GM12878 (cell line): ENCODE data around the gene PTPN18. TPM values are rescaled to one million over a fixed set of nuclear protein-coding genes. Genes with fewer than 3 reads are reported as not detected.

Experiments used
- ATAC-seq: fragments of 200-7000 bp; cut with Tn5 transposase; 3 replicates; pipeline ENCODE4 v1.9.1; 2020; ENCODE audit warnings: mild to moderate bottlenecking, moderate library complexity
- BruUV-seq: library from RNA; stranded (reverse); fragments of 400-500 nt; replicated peaks from 2 replicates; lab custom pipeline; 2021; lab: Mats Ljungman, UMichigan
- CTCF ChIA-PET: fragments of 300-600 bp; sonication (Branson Sonifier 250); formaldehyde crosslinking; extraction: SDS; loops from one replicate; lab custom pipeline; 2021; ENCODE audit warnings: inconsistent platforms; lab: Yijun Ruan, JAX
- POLR2A ChIA-PET: fragments of 350-600 bp; formaldehyde crosslinking; extraction: SDS; loops from one replicate; lab custom pipeline; 2021; ENCODE audit warnings: inconsistent platforms; lab: Charles Lee
- RAD21 ChIA-PET: fragments of 300-600 bp; sonication (Branson Sonifier 250); formaldehyde crosslinking; loops from one replicate; lab custom pipeline; 2023; ENCODE audit warnings: antibody characterized with exemption; ENCODE audit not compliant: unreplicated experiment; lab: Charles Lee
- SMC1A ChIA-PET: fragments of 300-600 bp; sonication (Branson Sonifier 250); formaldehyde crosslinking; loops from one replicate; lab custom pipeline; 2023; ENCODE audit not compliant: unreplicated experiment, uncharacterized antibody; lab: Charles Lee
- DNase-seq: peaks from one replicate; pipeline ENCODE4 v3.0.0-alpha.2; 2011; ENCODE audit warnings: low read depth, low spot score
- FAIRE-seq: peaks from 3 replicates; lab custom pipeline; 2011; peaks lifted over from hg19 to GRCh38; lab: Jason Lieb, UNC
- H2AFZ ChIP-seq: 2 replicates; pipeline ENCODE4 v1.6.0; 2011; ENCODE audit warnings: low read depth, low read length, control low read depth; ENCODE audit not compliant: control insufficient read depth
- H3K27ac ChIP-seq: 2 replicates; pipeline ENCODE4 v1.5.1; 2011; ENCODE audit warnings: control low read depth; ENCODE audit not compliant: control insufficient read depth, insufficient read depth
- H3K27me3 ChIP-seq, 2 experiments: replicated peaks in 1 of 2; 2 replicates each; pipeline versions ENCODE4 v1.6.0 to v1.6.1; 2011; ENCODE audit warnings: low read length in 1 of 2; ENCODE audit not compliant: control insufficient read depth in 2 of 2, insufficient read depth in 2 of 2
- H3K36me3 ChIP-seq, 2 experiments: 2 replicates each; pipeline ENCODE4 v1.5.1; 2011; ENCODE audit warnings: low read length in 1 of 2; ENCODE audit not compliant: control insufficient read depth in 2 of 2, insufficient read depth in 2 of 2
- H3K4me1 ChIP-seq: 2 replicates; pipeline ENCODE4 v1.6.1; 2011; ENCODE audit warnings: mild to moderate bottlenecking, low read length, moderate library complexity, mixed read lengths; ENCODE audit not compliant: control insufficient read depth, insufficient read depth
- H3K4me2 ChIP-seq: 2 replicates; pipeline ENCODE4 v1.6.0; 2011; ENCODE audit warnings: control low read depth; ENCODE audit not compliant: control insufficient read depth, insufficient read depth
- H3K4me3 ChIP-seq: fragments of 200-600 bp; sonication (generic); 2 replicates; pipeline ENCODE4 v1.5.1; 2016
- H3K79me2 ChIP-seq: 2 replicates; pipeline ENCODE4 v1.6.0; 2011; ENCODE audit warnings: low read length; ENCODE audit not compliant: control insufficient read depth, insufficient read depth
- H3K9ac ChIP-seq: 2 replicates; pipeline ENCODE4 v1.8.0; 2011; ENCODE audit warnings: low read length, control low read depth, mixed read lengths; ENCODE audit not compliant: control insufficient read depth, insufficient read depth
- H3K9me3 ChIP-seq: replicated peaks from 3 replicates; pipeline ENCODE4 v1.5.1; 2011; ENCODE audit warnings: mild to moderate bottlenecking, low read length; ENCODE audit not compliant: control insufficient read depth, insufficient read depth
- H4K20me1 ChIP-seq: 2 replicates; pipeline ENCODE4 v1.6.0; 2011; ENCODE audit not compliant: control insufficient read depth, insufficient read depth
- NFYB ChIP-seq: IDR thresholded peaks from 2 replicates; pipeline ENCODE4 v1.6.1; 2011; ENCODE audit warnings: low read depth, mild to moderate bottlenecking, low read length, improper control_type of control experiment, moderate library complexity; ENCODE audit not compliant: insufficient read depth
- RAD21 ChIP-seq: IDR thresholded peaks from 2 replicates; pipeline ENCODE4 v1.6.1; 2011; ENCODE audit warnings: mild to moderate bottlenecking, low read depth, low read length, moderate library complexity; ENCODE audit not compliant: insufficient read depth
- TARDBP ChIP-seq: IDR thresholded peaks from 2 replicates; pipeline ENCODE4 v1.6.1; 2016; ENCODE audit warnings: borderline replicate concordance
- YY1 ChIP-seq: IDR thresholded peaks from 2 replicates; pipeline ENCODE4 v1.6.1; 2011; ENCODE audit warnings: low read depth, mild to moderate bottlenecking, low read length
- WGBS: methylation state at CpG from one replicate; pipeline ENCODE4 v1.1.6; 2016; ENCODE audit warnings: low lambda C conversion rate; ENCODE audit not compliant: insufficient replicate concordance, insufficient coverage; ENCODE audit errors: missing lambda C conversion rate; 5-methylcytosine and 5-hydroxymethylcytosine counted together
- in situ Hi-C: fragments of 300-500 bp; cut with MboI; formaldehyde crosslinking; loops from 9 replicates; pipeline ENCODE4 v1.14.3; 2018; ENCODE audit warnings: mixed read lengths
- intact Hi-C: fragments of 100-400 bp; cut with micrococcal nuclease; formaldehyde crosslinking; loops from one replicate; pipeline ENCODE4 v1.14.2; 2022; ENCODE audit not compliant: unreplicated experiment
- polyA plus RNA-seq, 11 experiments: library from polyadenylated mRNA; depleted of rRNA in 4 of 11; unstranded in 6 of 11; stranded (reverse) in 5 of 11; fragments of >200 nt; fragmentation: Nextera tagmentation in 4 of 11; fragmentation: Illumina TruSeq in 1 of 11; extraction: Ambion mirVana in 4 of 11; extraction: Trizol in 1 of 11; gene quantifications; 1 replicate in 1 of 11; 2 replicates in 10 of 11; pipeline versions ENCODE4 v1.2.1 to v1.2.3, GENCODE V29; 2011 to 2016; ENCODE audit warnings: inconsistent platforms in 2 of 11, missing spikeins in 2 of 11, low read depth in 1 of 11
- total RNA-seq, 4 experiments: library from RNA; depleted of rRNA in 3 of 4; stranded (reverse); fragments of >200 nt in 3 of 4; fragmentation: Illumina TruSeq in 1 of 4; extraction: Trizol in 1 of 4; gene quantifications; 2 replicates each; pipeline versions ENCODE4 v1.2.1 to v1.2.3, GENCODE V29; 2013 to 2021
- TF ChIP-seq, protein P1 (sequence below): fragments of 450-650 bp; IDR thresholded peaks from 2 replicates; pipeline ENCODE4 v1.6.1; 2017; ENCODE audit warnings: mild to moderate bottlenecking, moderate library complexity
- TF ChIP-seq, protein P2 (sequence below): fragments of 450-650 bp; IDR thresholded peaks from 2 replicates; pipeline ENCODE4 v1.6.1; 2016; ENCODE audit warnings: mild to moderate bottlenecking
- TF ChIP-seq, protein P3 (sequence below): IDR thresholded peaks from 2 replicates; pipeline ENCODE4 v1.6.1; 2011; ENCODE audit warnings: low read depth, mild to moderate bottlenecking, low read length, moderate library complexity, borderline replicate concordance; ENCODE audit errors: extremely low read depth

The PTPN18 gene
- total and polyA plus RNA-seq, 10 of the 15 experiments (the other 5 are each of a cell fraction or from before 2014, with no cell fraction given): 14.8 to 89.9 (median 43.4) TPM

DNA sequence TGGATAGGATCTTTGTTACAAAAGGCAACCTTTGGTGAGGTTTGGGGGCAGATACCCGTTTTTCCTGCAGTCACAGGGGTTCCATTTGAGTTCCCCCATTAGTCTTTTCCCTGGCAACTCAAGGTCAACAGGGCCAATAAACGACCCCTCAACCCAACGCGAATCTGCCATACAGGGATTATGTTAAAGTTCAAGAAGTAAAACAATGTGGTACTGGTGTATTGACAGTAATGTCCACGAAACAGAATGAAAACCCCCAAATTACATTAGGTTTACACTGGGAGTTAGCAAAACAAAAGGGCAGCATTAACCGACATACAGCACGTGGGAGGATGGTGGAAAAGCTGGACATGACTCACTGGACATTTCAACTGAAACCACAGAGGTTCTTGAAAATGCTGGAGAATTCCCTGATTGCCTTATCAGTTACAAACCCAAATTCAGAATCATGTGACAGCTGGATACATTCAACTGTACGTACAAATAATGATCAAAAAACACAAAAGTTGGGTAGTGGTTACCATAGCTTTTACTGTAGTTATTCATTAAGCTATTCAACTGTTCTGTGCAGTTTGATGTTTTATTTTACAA is 18.0 kb upstream of the PTPN18 start:
- Histone ChIP-seq H4K20me1 (no peaks in the 10 kb centered on the region), H3K4me2 (no peak overlapping the region), H3K27me3 (no peaks in the 10 kb centered on the region), H2AFZ (no peak overlapping the region)
- CTCF ChIA-PET: interaction anchor here (0.6 to 9.8 kb wide), 5 partner anchors 35 to 1335 kb away, joined by 4 to 74 read pairs (median 4); partner anchors contain the start of genes MZT2B and SMPD4
- WGBS: 84% methylated on average over 8 of the region's 8 CpGs
- TF ChIP-seq TARDBP (no peak), RAD21 (no peak), YY1 (no peak), NFYB (no peak)
- TF ChIP-seq, protein P1, sequence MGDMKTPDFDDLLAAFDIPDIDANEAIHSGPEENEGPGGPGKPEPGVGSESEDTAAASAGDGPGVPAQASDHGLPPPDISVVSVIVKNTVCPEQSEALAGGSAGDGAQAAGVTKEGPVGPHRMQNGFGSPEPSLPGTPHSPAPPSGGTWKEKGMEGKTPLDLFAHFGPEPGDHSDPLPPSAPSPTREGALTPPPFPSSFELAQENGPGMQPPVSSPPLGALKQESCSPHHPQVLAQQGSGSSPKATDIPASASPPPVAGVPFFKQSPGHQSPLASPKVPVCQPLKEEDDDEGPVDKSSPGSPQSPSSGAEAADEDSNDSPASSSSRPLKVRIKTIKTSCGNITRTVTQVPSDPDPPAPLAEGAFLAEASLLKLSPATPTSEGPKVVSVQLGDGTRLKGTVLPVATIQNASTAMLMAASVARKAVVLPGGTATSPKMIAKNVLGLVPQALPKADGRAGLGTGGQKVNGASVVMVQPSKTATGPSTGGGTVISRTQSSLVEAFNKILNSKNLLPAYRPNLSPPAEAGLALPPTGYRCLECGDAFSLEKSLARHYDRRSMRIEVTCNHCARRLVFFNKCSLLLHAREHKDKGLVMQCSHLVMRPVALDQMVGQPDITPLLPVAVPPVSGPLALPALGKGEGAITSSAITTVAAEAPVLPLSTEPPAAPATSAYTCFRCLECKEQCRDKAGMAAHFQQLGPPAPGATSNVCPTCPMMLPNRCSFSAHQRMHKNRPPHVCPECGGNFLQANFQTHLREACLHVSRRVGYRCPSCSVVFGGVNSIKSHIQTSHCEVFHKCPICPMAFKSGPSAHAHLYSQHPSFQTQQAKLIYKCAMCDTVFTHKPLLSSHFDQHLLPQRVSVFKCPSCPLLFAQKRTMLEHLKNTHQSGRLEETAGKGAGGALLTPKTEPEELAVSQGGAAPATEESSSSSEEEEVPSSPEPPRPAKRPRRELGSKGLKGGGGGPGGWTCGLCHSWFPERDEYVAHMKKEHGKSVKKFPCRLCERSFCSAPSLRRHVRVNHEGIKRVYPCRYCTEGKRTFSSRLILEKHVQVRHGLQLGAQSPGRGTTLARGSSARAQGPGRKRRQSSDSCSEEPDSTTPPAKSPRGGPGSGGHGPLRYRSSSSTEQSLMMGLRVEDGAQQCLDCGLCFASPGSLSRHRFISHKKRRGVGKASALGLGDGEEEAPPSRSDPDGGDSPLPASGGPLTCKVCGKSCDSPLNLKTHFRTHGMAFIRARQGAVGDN: no peak
- TF ChIP-seq, protein P2, sequence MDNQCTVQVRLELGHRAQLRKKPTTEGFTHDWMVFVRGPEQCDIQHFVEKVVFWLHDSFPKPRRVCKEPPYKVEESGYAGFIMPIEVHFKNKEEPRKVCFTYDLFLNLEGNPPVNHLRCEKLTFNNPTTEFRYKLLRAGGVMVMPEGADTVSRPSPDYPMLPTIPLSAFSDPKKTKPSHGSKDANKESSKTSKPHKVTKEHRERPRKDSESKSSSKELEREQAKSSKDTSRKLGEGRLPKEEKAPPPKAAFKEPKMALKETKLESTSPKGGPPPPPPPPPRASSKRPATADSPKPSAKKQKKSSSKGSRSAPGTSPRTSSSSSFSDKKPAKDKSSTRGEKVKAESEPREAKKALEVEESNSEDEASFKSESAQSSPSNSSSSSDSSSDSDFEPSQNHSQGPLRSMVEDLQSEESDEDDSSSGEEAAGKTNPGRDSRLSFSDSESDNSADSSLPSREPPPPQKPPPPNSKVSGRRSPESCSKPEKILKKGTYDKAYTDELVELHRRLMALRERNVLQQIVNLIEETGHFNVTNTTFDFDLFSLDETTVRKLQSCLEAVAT: peak; percentile 40; the same call in 1 of the 2 replicates
- TF ChIP-seq, protein P3, sequence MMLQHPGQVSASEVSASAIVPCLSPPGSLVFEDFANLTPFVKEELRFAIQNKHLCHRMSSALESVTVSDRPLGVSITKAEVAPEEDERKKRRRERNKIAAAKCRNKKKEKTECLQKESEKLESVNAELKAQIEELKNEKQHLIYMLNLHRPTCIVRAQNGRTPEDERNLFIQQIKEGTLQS: no peak
- TF ChIP-seq, all 136 proteins: peak for 1
- in situ Hi-C loops: loop anchor here (5.0 to 25.0 kb wide), 4 partner anchors 156 to 1474 kb away; partner anchors contain the start of genes MZT2B and SMPD4
- Histone ChIP-seq H3K36me3 (peaks cover 0 to 1% of the 10 kb centered on the region in 2 experiments; a peak in 2 of 4 replicates), H3K4me3 (no peak overlapping the region), H3K27ac (no peak overlapping the region), H3K9me3 (no peaks in the 10 kb centered on the region; the same call in 2 of the 3 replicates), H3K4me1 (0 out of 2 replicates have a peak, but pooled peaks cover 6% of the 10 kb centered on the region), H3K79me2 (peaks cover 1% of the 10 kb centered on the region), H3K9ac (no peak overlapping the region)
- ChIA-PET SMC1A (interaction anchor here (1.2 to 1.4 kb wide), 2 partner anchors 35 to 38 kb away, joined by 3 to 8 read pairs; no protein-coding TSS in a partner anchor), POLR2A (interaction anchor here (0.6 to 1.5 kb wide), 2 partner anchors 14 to 754 kb away, joined by 4 read pairs; no protein-coding TSS in a partner anchor), RAD21 (interaction anchor here (1.9 kb wide), 1 partner anchor 35 kb away, joined by 7 read pairs; no protein-coding TSS in a partner anchor)
- FAIRE-seq: no peak
- no peak for DNase-seq
- intact Hi-C loops: loop anchor here (1.0 to 10.0 kb wide), 4 partner anchors 313 to 1807 kb away; no protein-coding TSS in a partner anchor
- ATAC-seq: no peak
- BruUV-seq: no TSS peak
